ENCODE measurements around the gene PRAC1.
A peak's percentile ranks its signal among the peaks of the same experiment; 100 is the strongest.

The PRAC1 gene

GRCh38 chr17:48704361-48705248 lies 17.7 kb downstream of the PRAC1 start:
- DNase-seq (ENCODE audit: low read depth in 3 of 3): no peak

- DNase-seq (ENCODE audit: low read depth in 3 of 3): no peak
Measured at GRCh38 chr17:48701864-48702532, 20.3 kb downstream of the PRAC1 start.

- no peak for DNase-seq (ENCODE audit: low read depth in 3 of 3)
Measured at GRCh38 chr17:48693178-48693577, 29.1 kb downstream of the PRAC1 start.

- no peak for DNase-seq (ENCODE audit: low read depth in 3 of 3)
Measured at GRCh38 chr17:48692049-48692448, 30.3 kb downstream of the PRAC1 start.

- DNase-seq (ENCODE audit: low read depth in 3 of 3): no peak
Measured at GRCh38 chr17:48690655-48691054, 31.7 kb downstream of the PRAC1 start.

- no peak for DNase-seq (ENCODE audit: low read depth in 3 of 3)
Measured at GRCh38 chr17:48681609-48682008, 40.7 kb downstream of the PRAC1 start.

GRCh38 chr17:48679385-48680096 lies 42.8 kb downstream of the PRAC1 start:
- DNase-seq (ENCODE audit: low read depth in 3 of 3): no peak

GRCh38 chr17:48678141-48678971 lies 44.0 kb downstream of the PRAC1 start:
- peak; percentile 44 to 56 (median 46) for DNase-seq (ENCODE audit: low read depth in 3 of 3)

- no peak for DNase-seq (ENCODE audit: low read depth in 3 of 3)
Measured at GRCh38 chr17:48676963-48677558, 45.3 kb downstream of the PRAC1 start.

GRCh38 chr17:48672340-48672739 lies 50.0 kb downstream of the PRAC1 start:
- no peak for DNase-seq (ENCODE audit: low read depth in 3 of 3)
